GM21447 (cell line): ENCODE measurements around the gene GIGYF1.

Source experiments
- ATAC-seq: cut with Tn5 transposase; IDR thresholded peaks from one replicate; pipeline ENCODE4 v1.9.1; 2021; ENCODE audit not compliant: unreplicated experiment

GIGYF1 gene

DNA sequence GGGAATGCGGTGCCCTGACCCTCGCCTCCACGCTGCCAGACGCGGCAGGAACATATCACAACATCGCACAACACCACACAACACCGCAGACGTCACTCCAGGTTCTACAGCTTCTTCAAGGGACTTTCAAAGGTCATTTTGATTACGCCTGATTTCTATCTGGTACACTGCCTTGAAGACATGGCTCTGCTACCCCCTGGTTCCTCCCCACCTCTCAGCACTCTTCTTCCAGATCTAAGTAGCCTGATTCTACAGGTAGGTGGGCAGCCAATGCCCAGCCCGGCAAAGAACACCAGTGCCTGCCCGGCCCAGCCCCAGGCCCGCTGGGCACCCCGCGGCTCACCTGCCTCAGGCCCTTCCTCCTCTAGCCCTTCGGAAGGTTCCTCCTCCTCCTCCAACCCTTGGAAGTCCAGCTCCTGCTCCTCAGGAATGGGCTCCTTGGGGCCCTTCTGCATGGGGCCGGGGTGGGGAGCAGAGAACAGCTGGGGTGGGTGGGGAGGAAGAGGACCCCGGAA lies 8.4 kb downstream of the GIGYF1 start:
- ATAC-seq = no peak

DNA sequence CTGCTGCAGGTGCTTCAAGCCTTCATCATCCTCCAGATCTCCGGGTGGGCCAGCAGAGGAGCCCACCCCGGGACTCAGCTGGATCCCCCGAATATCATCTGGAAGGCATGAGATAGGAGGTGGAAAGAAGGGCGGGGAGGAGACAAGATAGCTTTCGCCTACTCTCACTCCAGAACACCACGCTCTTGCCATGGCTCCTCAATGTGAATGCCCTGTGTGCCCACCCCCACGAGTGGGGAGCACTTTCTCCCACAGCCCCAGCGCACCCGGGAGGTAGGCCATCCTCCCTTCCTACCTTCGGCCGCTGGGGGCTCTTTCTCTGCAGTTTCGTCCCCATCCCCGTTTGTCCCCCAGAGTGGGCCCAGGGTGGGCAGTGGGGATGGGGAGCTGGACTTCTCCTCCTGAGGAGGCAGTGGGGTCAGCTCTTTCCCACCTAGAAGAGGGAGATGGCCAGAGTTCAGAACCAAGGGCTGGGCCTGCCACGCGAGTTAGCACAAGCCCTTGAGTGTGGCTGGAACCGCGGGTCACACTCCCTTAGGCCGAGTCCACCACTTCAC lies 8.9 kb downstream of the GIGYF1 start:
- ATAC-seq = no peak

GRCh38 chr7:100684534-100685042 lies 9.5 kb downstream of the GIGYF1 start:
- ATAC-seq = no peak

DNA sequence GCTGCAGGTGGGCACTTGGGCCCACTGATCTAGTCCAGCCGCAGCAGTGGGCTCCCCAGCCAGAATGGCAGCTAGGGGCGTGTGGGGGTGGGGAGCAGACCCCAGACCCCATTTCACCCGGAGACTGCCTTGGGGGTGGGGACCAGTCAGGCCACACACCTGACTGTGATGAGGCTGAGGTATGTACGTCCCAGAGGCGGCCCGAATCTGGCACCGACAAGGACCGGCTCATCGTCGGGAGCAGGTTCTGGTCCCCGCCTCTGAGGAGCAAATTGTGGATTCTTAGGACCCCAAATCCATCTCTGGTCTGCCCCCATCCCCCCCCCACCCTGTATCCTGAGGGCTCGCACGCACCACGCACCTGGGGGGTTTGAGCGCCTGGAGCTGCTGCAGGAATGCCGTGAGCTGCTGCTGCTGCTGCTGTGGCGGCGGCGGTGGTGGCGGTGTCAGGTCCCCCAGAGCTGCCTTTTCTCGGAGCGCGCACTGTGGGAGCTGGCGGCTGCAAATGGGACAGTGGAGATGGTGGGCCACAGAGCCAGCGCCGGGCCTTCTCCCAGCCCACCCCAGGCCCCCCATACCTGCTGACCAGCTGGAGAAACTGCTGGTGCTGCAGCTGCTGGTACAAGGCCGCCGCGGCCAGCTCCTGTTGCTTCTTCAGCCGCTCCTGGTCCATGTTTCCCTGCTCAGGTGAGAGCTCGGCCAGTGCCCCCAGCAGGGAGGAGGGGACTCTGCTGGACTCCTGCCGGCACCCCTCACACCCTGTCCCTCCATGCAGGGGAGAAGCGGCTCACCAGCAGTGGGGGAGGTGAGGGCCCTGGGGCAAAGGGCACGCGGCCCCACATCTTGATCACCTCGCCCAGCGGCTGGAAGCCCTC lies 10.2 kb downstream of the GIGYF1 start:
- ATAC-seq = no peak

DNA sequence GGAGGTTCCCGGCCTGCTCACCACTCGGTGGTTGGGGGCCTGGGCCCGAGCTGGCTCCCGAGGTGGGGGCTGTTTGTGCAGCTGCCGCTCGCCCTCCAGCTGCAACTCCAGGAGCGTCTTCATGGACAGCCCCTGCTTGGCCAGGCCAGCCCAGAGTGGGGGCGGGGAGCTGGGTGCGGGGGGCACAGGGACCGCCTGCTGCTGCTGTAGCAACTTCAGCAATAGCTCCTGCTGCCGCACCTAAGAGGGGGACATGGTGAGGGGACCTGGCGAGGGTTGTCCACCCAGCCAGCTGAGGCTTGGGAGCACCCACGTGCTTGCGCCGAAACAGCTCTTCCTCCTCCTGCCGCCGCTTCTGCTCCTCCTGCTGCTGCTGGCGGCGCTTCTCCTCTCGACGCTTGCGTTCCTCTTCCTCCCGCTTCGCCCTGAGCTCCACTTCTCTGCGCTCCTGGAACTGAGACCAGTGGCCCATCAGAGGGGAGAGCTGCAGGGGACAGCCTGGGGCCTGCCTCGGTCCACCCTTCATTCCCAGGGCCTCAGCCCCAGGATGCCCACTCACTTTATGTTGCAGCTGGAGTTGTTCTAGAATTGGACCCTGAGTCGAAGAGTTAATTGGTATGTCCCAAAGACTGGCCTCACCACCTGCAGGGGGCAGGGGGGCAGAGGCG lies 10.9 kb downstream of the GIGYF1 start:
- ATAC-seq = no peak

DNA sequence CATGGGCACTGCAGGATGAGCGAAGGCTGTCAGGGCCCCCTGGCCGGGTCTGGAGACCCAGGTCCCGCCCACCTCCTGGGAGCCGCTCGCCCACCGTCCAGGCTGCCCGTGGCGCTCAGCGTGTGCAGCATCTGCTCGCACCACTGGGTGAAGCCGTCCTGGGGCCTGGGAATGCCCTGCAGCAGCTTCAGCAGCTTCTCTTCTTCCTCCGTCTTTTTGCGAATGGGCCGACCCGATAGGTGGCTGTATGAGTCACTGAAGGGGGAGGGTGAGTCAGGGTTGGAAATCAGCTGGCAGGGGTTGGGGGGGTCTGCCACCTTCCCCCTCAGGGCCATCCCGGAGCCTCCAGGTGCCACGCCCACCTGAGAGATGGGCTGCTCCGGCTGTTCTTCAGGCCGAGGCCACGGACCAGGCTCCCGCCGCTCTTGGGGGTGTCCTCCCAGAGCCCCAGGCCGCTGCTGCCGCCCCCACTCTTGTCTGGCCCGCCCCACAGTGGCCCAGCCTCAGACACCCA lies 11.8 kb downstream of the GIGYF1 start:
- no peak for ATAC-seq

GRCh38 chr7:100681491-100682227 lies 12.4 kb downstream of the GIGYF1 start:
- no peak for ATAC-seq

GRCh38 chr7:100680576-100681271 lies 13.3 kb downstream of the GIGYF1 start:
- ATAC-seq = no peak

GRCh38 chr7:100679927-100680575 lies 14.0 kb downstream of the GIGYF1 start:
- no peak for ATAC-seq

GRCh38 chr7:100679129-100679926 lies 14.7 kb downstream of the GIGYF1 start:
- ATAC-seq = no peak

- no peak for ATAC-seq
These were observed 15.6 kb downstream of the GIGYF1 start for GRCh38 chr7:100678291-100678984.

GRCh38 chr7:100677308-100678267 lies 16.5 kb downstream of the GIGYF1 start:
- ATAC-seq = no peak

- ATAC-seq = no peak
These were observed 17.3 kb downstream of the GIGYF1 start for GRCh38 chr7:100676501-100677306.

DNA sequence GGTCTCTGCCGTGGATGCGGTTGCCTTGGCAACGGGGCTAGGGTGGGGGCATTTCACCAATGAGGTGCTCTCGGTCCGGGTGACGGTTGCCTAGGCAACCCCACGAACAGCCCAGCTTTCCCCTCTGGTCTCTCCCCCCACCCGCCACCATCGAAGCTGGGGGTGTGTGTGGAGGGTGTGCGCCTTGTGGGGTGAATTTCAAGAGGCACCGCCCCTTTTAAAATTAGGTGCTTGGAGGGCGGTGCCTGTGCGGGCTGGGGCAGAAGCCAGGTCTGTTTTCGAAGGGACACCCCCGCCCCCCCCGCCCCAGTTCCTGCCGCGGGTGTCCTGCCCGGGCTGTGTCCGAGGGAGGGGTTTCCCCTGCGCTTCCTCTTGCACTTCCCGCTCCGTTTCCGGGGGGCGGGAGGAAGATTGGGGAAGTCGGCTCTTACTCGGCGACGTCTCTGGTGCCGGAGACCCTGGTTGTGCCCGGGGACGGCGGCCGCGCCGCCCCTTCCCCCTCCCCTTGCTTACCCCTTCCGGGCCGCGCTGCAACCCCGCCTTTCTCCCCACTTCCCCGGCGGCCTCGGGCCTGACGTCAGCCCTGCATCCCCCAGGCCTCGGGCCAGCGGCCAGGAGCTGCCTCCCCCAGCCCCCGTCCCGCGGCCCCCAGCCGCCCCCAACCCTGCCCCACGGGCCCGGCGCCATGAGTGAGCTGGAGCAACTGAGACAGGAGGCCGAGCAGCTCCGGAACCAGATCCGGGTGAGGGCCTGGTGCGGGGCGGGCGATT lies 18.3 kb downstream of the GIGYF1 start:
- ATAC-seq = peak; percentile 33

- ATAC-seq = no peak
These were observed 19.0 kb downstream of the GIGYF1 start for GRCh38 chr7:100675105-100675451.
